Measurements from ENCODE around the gene CD34.
"Not testable (repeated sequence)": the region's sequence is repeated elsewhere in the genome, so short reads cannot be mapped to it uniquely, and the experiment has no call there.

CD34 gene

DNA sequence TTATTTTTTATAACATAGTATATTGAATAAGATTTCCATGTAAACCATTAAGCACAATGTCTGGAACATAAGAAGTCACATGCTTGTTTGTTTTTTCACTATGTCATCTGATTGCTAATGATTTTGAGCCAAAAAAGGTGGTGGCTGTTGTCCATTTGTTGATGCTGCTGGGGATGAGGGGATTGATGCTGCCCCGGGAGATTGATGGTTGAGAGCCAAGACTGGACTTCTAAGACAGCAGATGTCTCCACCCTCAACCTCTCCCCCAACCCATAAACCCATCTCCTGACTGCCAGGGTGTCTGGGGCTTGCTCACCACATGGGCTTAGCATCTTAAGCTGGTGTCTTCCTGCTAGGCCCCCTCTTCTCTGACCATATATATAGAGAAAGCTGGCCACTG is 35.8 kb upstream of the CD34 start:
- H3K9me3 Mint-ChIP-seq, result no peaks in the 10 kb centered on the region
- peaks cover 22% of the 10 kb centered on the region for H3K27me3 Mint-ChIP-seq (ENCODE audit: low read depth)
- H3K4me3 Mint-ChIP-seq, result no peak overlapping the region
- DNase-seq (ENCODE audit: low spot score), result no peak
- H3K36me3 Mint-ChIP-seq (ENCODE audit: low read depth), result no peaks in the 10 kb centered on the region
- H3K4me1 Mint-ChIP-seq (ENCODE audit: low read depth), result no peaks in the 10 kb centered on the region
- no peak overlapping the region for H3K27ac Mint-ChIP-seq

DNA sequence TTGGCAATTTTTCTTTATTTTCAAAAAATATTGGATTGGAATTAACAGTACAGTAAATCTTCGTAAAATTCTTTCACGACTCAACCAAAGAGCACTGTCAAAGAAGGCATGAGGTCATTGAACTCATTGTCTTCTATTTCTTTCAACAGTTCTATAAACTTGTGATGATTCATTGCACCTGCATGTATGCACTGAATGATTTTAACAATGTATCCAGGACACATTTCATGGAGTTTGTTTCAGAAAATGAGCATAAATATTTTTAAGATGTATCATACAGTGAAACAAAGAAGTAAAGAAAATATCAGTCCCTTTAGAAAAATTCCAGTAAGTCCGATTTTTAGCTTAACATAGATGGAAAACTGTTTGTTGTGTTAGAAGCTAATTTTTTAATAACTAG is 33.6 kb upstream of the CD34 start:
- no peak overlapping the region for H3K27ac Mint-ChIP-seq
- H3K9me3 Mint-ChIP-seq, result no peaks in the 10 kb centered on the region
- H3K36me3 Mint-ChIP-seq (ENCODE audit: low read depth), result no peaks in the 10 kb centered on the region
- no peak for DNase-seq (ENCODE audit: low spot score)
- H3K4me1 Mint-ChIP-seq (ENCODE audit: low read depth), result no peaks in the 10 kb centered on the region
- no peak overlapping the region for H3K4me3 Mint-ChIP-seq
- peaks cover 40% of the 10 kb centered on the region for H3K27me3 Mint-ChIP-seq (ENCODE audit: low read depth)

- peaks cover 49% of the 10 kb centered on the region for H3K27me3 Mint-ChIP-seq (ENCODE audit: low read depth)
- DNase-seq (ENCODE audit: low spot score); H3K4me1 Mint-ChIP-seq (ENCODE audit: low read depth); H3K27ac Mint-ChIP-seq; H3K4me3 Mint-ChIP-seq; H3K36me3 Mint-ChIP-seq (ENCODE audit: low read depth); H3K9me3 Mint-ChIP-seq: not testable (repeated sequence)
These were observed 31.4 kb upstream of the CD34 start for GRCh38 chr1:207942337-207942741.

- no peaks in the 10 kb centered on the region for H3K36me3 Mint-ChIP-seq (ENCODE audit: low read depth)
- no peaks in the 10 kb centered on the region for H3K9me3 Mint-ChIP-seq
- no peak for DNase-seq (ENCODE audit: low spot score)
- no peak overlapping the region for H3K4me3 Mint-ChIP-seq
- no peak overlapping the region for H3K27ac Mint-ChIP-seq
- no peaks in the 10 kb centered on the region for H3K4me1 Mint-ChIP-seq (ENCODE audit: low read depth)
- H3K27me3 Mint-ChIP-seq (ENCODE audit: low read depth), result peaks cover 51% of the 10 kb centered on the region
These were observed 30.7 kb upstream of the CD34 start for GRCh38 chr1:207941665-207942064.

DNA sequence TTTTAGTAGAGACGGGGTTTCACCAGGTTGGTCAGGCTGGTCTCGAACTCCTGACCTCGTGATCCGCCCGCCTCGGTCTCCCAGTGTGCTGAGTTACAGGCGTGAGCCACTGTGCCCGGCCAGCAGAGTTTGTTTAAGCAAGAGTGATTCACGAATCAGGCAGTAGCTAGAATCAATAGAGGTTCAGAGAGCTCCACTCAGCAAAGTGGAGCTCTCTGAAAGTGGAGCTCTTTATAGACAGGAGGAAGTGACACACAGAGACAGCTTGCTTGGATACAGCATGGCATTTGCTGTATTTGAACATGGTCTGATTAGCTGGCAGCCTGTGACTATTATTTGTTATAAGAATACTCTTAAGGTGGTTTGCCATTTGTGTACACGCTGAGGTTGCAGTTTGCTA is 27.1 kb upstream of the CD34 start:
- H3K36me3 Mint-ChIP-seq (ENCODE audit: low read depth), result no peaks in the 10 kb centered on the region

GRCh38 chr1:207937204-207937603 is 26.3 kb upstream of the CD34 start:
- Mint-ChIP-seq H3K4me3 (no peak overlapping the region), H3K27me3 (ENCODE audit: low read depth) (peaks cover 67% of the 10 kb centered on the region), H3K36me3 (ENCODE audit: low read depth) (no peaks in the 10 kb centered on the region), H3K27ac (no peak overlapping the region), H3K9me3 (no peaks in the 10 kb centered on the region), H3K4me1 (ENCODE audit: low read depth) (no peaks in the 10 kb centered on the region)
- DNase-seq (ENCODE audit: low spot score), result no peak

More for the DNA sequence above, 27.1 kb upstream of the CD34 start:
- Mint-ChIP-seq H3K9me3 (no peaks in the 10 kb centered on the region), H3K27ac (no peak overlapping the region), H3K4me1 (ENCODE audit: low read depth) (no peaks in the 10 kb centered on the region), H3K4me3 (no peak overlapping the region), H3K27me3 (ENCODE audit: low read depth) (peaks cover 68% of the 10 kb centered on the region)
- DNase-seq (ENCODE audit: low spot score), result no peak

GRCh38 chr1:207935166-207935583 is 24.2 kb upstream of the CD34 start:
- H3K27me3 Mint-ChIP-seq (ENCODE audit: low read depth), result peaks cover 54% of the 10 kb centered on the region

DNA sequence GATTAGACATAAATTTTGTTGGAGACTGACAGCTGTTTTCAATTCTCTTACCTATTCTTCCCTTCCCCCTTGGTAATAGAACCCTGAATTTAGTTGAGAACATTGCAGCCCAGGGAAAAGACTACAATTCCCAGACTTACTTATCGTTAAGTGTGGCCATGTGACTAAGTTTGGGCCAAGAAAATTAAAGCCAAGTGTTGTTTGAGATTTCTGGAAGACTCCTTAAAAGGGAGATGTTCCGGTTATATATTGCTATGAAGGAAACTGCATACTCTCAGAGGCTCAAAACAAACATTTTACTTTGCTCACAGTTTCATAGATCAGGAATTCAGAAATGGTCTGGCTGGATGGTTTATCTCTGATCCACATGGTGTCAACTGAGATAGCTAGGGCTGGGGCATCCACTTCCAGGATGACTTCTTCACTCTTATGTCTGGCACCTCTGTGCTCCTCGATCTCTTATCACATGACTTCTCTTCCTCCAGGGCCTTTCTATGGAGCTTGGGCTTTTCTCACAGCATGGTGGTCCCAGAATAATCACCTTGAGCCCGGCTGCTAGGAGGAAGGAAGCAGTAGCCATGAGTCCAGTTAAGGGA is 22.4 kb upstream of the CD34 start:
- Mint-ChIP-seq H3K4me1 (ENCODE audit: low read depth) (no peaks in the 10 kb centered on the region), H3K4me3 (no peak overlapping the region), H3K9me3 (no peaks in the 10 kb centered on the region), H3K27ac (no peak overlapping the region), H3K36me3 (ENCODE audit: low read depth) (no peaks in the 10 kb centered on the region), H3K27me3 (ENCODE audit: low read depth) (peaks cover 48% of the 10 kb centered on the region)
- no peak for DNase-seq (ENCODE audit: low spot score)

More at GRCh38 chr1:207935166-207935583, 24.2 kb upstream of the CD34 start:
- Mint-ChIP-seq H3K4me3 (no peak overlapping the region), H3K27ac (no peak overlapping the region), H3K4me1 (ENCODE audit: low read depth) (no peaks in the 10 kb centered on the region), H3K36me3 (ENCODE audit: low read depth) (no peaks in the 10 kb centered on the region), H3K9me3 (no peaks in the 10 kb centered on the region)
- no peak for DNase-seq (ENCODE audit: low spot score)

GRCh38 chr1:207926984-207927383 is 16.1 kb upstream of the CD34 start:
- Mint-ChIP-seq H3K27me3 (ENCODE audit: low read depth) (peaks cover 45% of the 10 kb centered on the region), H3K4me1 (ENCODE audit: low read depth) (no peaks in the 10 kb centered on the region), H3K36me3 (ENCODE audit: low read depth) (no peaks in the 10 kb centered on the region), H3K27ac (no peak overlapping the region), H3K9me3 (no peaks in the 10 kb centered on the region), H3K4me3 (no peak overlapping the region)
- no peak for DNase-seq (ENCODE audit: low spot score)

DNA sequence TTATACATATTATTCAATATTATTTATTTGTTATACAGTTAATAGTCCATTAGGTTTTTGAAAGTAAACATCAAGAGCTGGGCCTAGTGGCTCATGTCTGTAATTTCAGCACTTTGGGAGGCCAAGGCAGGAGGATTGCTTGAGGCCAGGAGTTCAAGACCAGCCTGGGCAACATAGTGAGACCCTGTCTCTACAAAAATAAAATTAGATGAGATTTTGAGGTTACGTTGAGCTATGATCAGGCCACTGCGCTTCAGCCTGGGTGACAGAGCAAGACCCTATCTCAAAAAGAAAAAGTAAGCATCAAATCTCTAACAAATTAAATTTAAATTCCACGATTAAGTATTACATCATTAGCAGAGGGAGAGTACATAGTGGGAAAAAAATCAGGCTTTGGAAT is 15.0 kb upstream of the CD34 start:
- not testable (repeated sequence) for H3K27ac Mint-ChIP-seq; H3K4me1 Mint-ChIP-seq (ENCODE audit: low read depth)

GRCh38 chr1:207925210-207925609 is 14.3 kb upstream of the CD34 start:
- DNase-seq (ENCODE audit: low spot score), result no peak
- Mint-ChIP-seq H3K27me3 (ENCODE audit: low read depth) (peaks cover 54% of the 10 kb centered on the region), H3K4me1 (ENCODE audit: low read depth) (no peaks in the 10 kb centered on the region)

More for the DNA sequence above, 15.0 kb upstream of the CD34 start:
- H3K9me3 Mint-ChIP-seq; H3K4me3 Mint-ChIP-seq; DNase-seq (ENCODE audit: low spot score); H3K36me3 Mint-ChIP-seq (ENCODE audit: low read depth): not testable (repeated sequence)
- peaks cover 50% of the 10 kb centered on the region for H3K27me3 Mint-ChIP-seq (ENCODE audit: low read depth)

GRCh38 chr1:207923561-207923960 is 12.6 kb upstream of the CD34 start:
- no peaks in the 10 kb centered on the region for H3K9me3 Mint-ChIP-seq
- H3K27me3 Mint-ChIP-seq (ENCODE audit: low read depth), result peaks cover 59% of the 10 kb centered on the region
- no peaks in the 10 kb centered on the region for H3K4me1 Mint-ChIP-seq (ENCODE audit: low read depth)
- no peak for DNase-seq (ENCODE audit: low spot score)
- no peaks in the 10 kb centered on the region for H3K36me3 Mint-ChIP-seq (ENCODE audit: low read depth)
- H3K27ac Mint-ChIP-seq, result no peak overlapping the region
- no peak overlapping the region for H3K4me3 Mint-ChIP-seq

More at GRCh38 chr1:207925210-207925609, 14.3 kb upstream of the CD34 start:
- Mint-ChIP-seq H3K27ac (no peak overlapping the region), H3K9me3 (no peaks in the 10 kb centered on the region), H3K36me3 (ENCODE audit: low read depth) (no peaks in the 10 kb centered on the region), H3K4me3 (no peak overlapping the region)

DNA sequence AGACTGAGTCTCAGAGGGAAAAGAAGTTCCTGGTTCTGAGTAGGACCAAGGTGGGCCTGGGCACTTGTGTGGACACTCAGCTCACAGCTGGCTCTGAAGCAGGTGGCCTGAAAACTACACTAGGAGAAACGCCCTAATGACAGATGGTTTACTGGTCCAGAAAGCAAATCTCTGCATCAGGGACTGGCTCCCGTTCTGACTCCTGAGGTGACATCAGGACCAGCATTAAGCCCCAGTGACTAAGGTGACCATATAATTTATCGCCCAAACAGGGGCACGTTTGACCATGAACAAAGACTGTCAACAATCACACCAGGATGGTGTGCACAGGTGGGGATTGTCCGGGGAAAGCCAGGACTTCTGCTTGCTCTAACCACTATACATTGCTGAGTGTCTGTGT is 12.2 kb upstream of the CD34 start:
- no peaks in the 10 kb centered on the region for H3K4me1 Mint-ChIP-seq (ENCODE audit: low read depth)
- peaks cover 57% of the 10 kb centered on the region for H3K27me3 Mint-ChIP-seq (ENCODE audit: low read depth)
- H3K27ac Mint-ChIP-seq, result no peak overlapping the region
- H3K9me3 Mint-ChIP-seq, result no peaks in the 10 kb centered on the region
- H3K36me3 Mint-ChIP-seq (ENCODE audit: low read depth), result no peaks in the 10 kb centered on the region
- H3K4me3 Mint-ChIP-seq, result no peak overlapping the region
- no peak for DNase-seq (ENCODE audit: low spot score)

GRCh38 chr1:207922554-207922953 is 11.6 kb upstream of the CD34 start:
- no peak overlapping the region for H3K27ac Mint-ChIP-seq
- H3K27me3 Mint-ChIP-seq (ENCODE audit: low read depth), result peaks cover 61% of the 10 kb centered on the region
- H3K9me3 Mint-ChIP-seq, result no peaks in the 10 kb centered on the region
- H3K36me3 Mint-ChIP-seq (ENCODE audit: low read depth), result no peaks in the 10 kb centered on the region
- H3K4me1 Mint-ChIP-seq (ENCODE audit: low read depth), result no peaks in the 10 kb centered on the region
- no peak for DNase-seq (ENCODE audit: low spot score)
- no peak overlapping the region for H3K4me3 Mint-ChIP-seq

DNA sequence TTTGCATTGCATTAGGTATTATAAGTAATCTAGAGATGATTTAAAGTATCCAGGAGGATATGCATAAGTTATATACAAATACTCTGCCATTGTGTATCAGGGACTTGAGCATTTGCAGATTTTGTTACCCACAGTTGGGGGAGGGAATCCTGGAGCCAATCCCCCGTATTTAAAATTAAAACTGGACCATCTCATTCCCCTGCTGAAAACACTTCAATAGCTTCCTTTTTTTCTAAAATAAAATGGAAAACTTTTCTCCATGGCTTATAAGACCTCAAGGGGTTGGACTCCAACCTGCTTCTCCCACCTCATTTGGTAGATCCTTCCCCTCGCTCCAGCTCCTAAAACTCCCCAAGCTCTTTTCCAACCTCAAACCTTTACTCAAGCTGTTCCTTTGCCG is 10.4 kb upstream of the CD34 start:
- Mint-ChIP-seq H3K36me3 (ENCODE audit: low read depth) (no peaks in the 10 kb centered on the region), H3K27me3 (ENCODE audit: low read depth) (peaks cover 58% of the 10 kb centered on the region), H3K4me1 (ENCODE audit: low read depth) (no peaks in the 10 kb centered on the region), H3K9me3 (no peaks in the 10 kb centered on the region), H3K27ac (no peak overlapping the region), H3K4me3 (no peak overlapping the region)
- no peak for DNase-seq (ENCODE audit: low spot score)

All from T-helper 2 cell treated with Interferon-gamma antibody and Interleukin-4, amounts not matched to agents 5 μg/mL and 100 μg/mL, for 36 hours (primary cell).